Measurements from ENCODE around the gene NRXN3. TPM values are rescaled to one million over a fixed set of nuclear protein-coding genes. Genes with fewer than 3 reads are reported as not detected.

NRXN3 gene
- total and polyA plus RNA-seq, 2 of the 4 experiments (the other 2 are of a cell fraction): 4.8 to 25.1 TPM

DNA sequence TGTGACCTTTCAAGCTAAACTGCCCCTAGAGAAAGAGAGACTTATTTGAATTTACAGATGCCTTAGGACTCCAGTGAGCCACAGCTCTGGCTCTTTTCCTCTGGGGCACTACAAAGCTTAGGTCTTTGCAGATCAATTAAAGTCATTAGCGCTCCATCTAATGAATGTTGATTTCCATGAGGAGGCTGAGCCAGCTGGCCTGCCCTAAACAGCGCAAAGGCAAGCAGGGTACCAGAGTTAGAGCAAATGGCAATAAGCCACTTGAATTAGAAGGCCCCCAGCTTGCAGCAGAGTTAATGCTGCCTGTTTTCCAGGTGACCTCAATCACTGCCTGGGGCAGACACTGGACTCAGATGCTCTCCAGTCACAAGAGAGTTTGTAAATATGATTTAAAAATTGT is 1345.8 kb downstream of the NRXN3 start:
- ATAC-seq (ENCODE audit: low read depth) (no peak), DNase-seq (no peak)
- no peak for TF ChIP-seq MXI1 (IDR thresholded peaks at IDR 0.05; ENCODE audit: borderline replicate concordance, low read depth, low read length)
- no peak for TF ChIP-seq ELK1 (IDR thresholded peaks at IDR 0.05; ENCODE audit: borderline replicate concordance, low read depth, low read length)
- no peak for TF ChIP-seq RAD21 (IDR thresholded peaks at IDR 0.05; ENCODE audit: low read length)
- TF ChIP-seq SMC3 (IDR thresholded peaks at IDR 0.05; ENCODE audit: low read depth, low read length): no peak
- TF ChIP-seq BHLHE40 (IDR thresholded peaks at IDR 0.05; ENCODE audit: low read depth, low read length): no peak
- TF ChIP-seq FOS (IDR thresholded peaks at IDR 0.05; ENCODE audit: low read depth, low read length): no peak
- no peak for TF ChIP-seq CHD1 (IDR thresholded peaks at IDR 0.05; ENCODE audit: low read depth, low read length)
- TF ChIP-seq RCOR1 (IDR thresholded peaks at IDR 0.05; ENCODE audit: insufficient replicate concordance, low read length): no peak
- H3K9ac ChIP-seq (ENCODE audit: low read depth, low read length): no peak overlapping the region
- no peak overlapping the region for H3K4me3 ChIP-seq (ENCODE audit: insufficient read depth, low read depth, low read length)
- no peak overlapping the region for H2BK120ac ChIP-seq (ENCODE audit: low read depth, low read length)
- ChIA-PET CTCF (no interaction called here), POLR2A (ENCODE audit: unreplicated experiment) (no interaction called here)
- no peaks in the 10 kb centered on the region for H3K9me3 ChIP-seq (ENCODE audit: control insufficient read depth, insufficient read depth, low read length)
- no peak overlapping the region for H2AK5ac ChIP-seq (ENCODE audit: low read depth, low read length)
- H2AFZ ChIP-seq (replicated peaks; ENCODE audit: low read length, poor library complexity): no peak overlapping the region
- no peak overlapping the region; the same call in 1 of the 2 replicates for H3K4ac ChIP-seq (ENCODE audit: low read depth, low read length)
- no peak overlapping the region for H4K91ac ChIP-seq (ENCODE audit: insufficient read depth, low read depth, low read length)
- BruUV-seq (replicated peaks): no TSS peak
- no peak overlapping the region for H3K23ac ChIP-seq (ENCODE audit: low read depth, low read length)
- H2BK15ac ChIP-seq (ENCODE audit: low read depth, low read length): no peak overlapping the region
- H3K18ac ChIP-seq (ENCODE audit: low read depth, low read length): no peak overlapping the region
- H4K5ac ChIP-seq (ENCODE audit: low read depth, low read length): no peak overlapping the region
- H3K9me1 ChIP-seq (ENCODE audit: insufficient read depth, low read length): peaks cover 3% of the 10 kb centered on the region; the same call in 1 of the 2 replicates
- H3K79me1 ChIP-seq (ENCODE audit: low read depth in 1 of 2, low read length in 2 of 2): no peaks in the 10 kb centered on the region
- dilution Hi-C loops (cut with HindIII; ENCODE audit: low sequenced_read_pairs, unreplicated experiment): no loop called here
- intact Hi-C loops (cut with micrococcal nuclease): loop anchor here (10.0 kb wide), 1 partner anchor 241 kb away; no protein-coding TSS in a partner anchor
- H4K8ac ChIP-seq (ENCODE audit: low read depth in 2 of 2, low read length in 2 of 2): no peak overlapping the region
- no peak overlapping the region for H3K14ac ChIP-seq (replicated peaks; ENCODE audit: low read depth, low read length)
- in situ Hi-C loops (cut with MboI; ENCODE audit: low sequenced_read_pairs): no loop called here
- H3K56ac ChIP-seq (ENCODE audit: extremely low read depth, insufficient read depth, low read length): no peak overlapping the region
- WGBS, 2 experiments (ENCODE audit: extremely low coverage in 2 of 2, insufficient read length in 1 of 2): no CpG with 5 or more reads among the region's 2 CpGs
- H3K36me3 ChIP-seq (ENCODE audit: control insufficient read depth, insufficient read depth, low read length): no peaks in the 10 kb centered on the region
- no peaks in the 10 kb centered on the region for H3K27me3 ChIP-seq (ENCODE audit: control insufficient read depth, insufficient read depth, low read length)
- H3K27ac ChIP-seq (ENCODE audit: insufficient read depth, low read length): no peak overlapping the region
- H2BK20ac ChIP-seq (ENCODE audit: low read depth, low read length): no peak overlapping the region
- no peak overlapping the region for H2AK9ac ChIP-seq (replicated peaks; ENCODE audit: low read depth, low read length, poor library complexity)
- H3K4me1 ChIP-seq (ENCODE audit: control insufficient read depth, insufficient read depth, low read length): peaks cover 15% of the 10 kb centered on the region
- no peak overlapping the region for H2BK5ac ChIP-seq (ENCODE audit: low read depth, low read length, poor library complexity, severe bottlenecking)
- H3K4me2 ChIP-seq (ENCODE audit: low read depth, low read length): no peak overlapping the region
- no peaks in the 10 kb centered on the region for H4K20me1 ChIP-seq (ENCODE audit: insufficient read depth, low read length)

Data from IMR-90 (cell line).